ENCODE measurements around the gene ADAMTS13.

Gene ADAMTS13

DNA sequence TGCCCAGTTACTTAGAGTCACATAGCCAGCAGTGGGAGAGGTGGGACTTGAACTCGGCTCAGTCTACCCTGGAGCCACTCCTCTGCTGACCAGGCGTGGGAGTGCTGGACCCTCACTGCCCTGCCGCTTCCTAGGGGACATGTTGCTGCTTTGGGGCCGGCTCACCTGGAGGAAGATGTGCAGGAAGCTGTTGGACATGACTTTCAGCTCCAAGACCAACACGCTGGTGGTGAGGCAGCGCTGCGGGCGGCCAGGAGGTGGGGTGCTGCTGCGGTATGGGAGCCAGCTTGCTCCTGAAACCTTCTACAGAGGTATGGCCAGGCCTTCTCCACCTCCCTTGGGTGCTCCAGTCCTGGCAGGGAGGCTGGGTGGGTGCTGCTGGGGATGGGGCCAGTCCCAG, 34.2 kb downstream of the ADAMTS13 start:
- in situ Hi-C loops (cut with HindIII; ENCODE audit: low sequenced_read_pairs), result no loop called here
- TF ChIP-seq, protein P1, sequence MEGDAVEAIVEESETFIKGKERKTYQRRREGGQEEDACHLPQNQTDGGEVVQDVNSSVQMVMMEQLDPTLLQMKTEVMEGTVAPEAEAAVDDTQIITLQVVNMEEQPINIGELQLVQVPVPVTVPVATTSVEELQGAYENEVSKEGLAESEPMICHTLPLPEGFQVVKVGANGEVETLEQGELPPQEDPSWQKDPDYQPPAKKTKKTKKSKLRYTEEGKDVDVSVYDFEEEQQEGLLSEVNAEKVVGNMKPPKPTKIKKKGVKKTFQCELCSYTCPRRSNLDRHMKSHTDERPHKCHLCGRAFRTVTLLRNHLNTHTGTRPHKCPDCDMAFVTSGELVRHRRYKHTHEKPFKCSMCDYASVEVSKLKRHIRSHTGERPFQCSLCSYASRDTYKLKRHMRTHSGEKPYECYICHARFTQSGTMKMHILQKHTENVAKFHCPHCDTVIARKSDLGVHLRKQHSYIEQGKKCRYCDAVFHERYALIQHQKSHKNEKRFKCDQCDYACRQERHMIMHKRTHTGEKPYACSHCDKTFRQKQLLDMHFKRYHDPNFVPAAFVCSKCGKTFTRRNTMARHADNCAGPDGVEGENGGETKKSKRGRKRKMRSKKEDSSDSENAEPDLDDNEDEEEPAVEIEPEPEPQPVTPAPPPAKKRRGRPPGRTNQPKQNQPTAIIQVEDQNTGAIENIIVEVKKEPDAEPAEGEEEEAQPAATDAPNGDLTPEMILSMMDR (IDR thresholded peaks at IDR 0.05; ENCODE audit: low read depth, low read length, missing control alignments), result peak; percentile 19
- DNase-seq (ENCODE audit: low read depth), result no peak
- H3K4me3 ChIP-seq (ENCODE audit: low read depth, low read length), result no peak overlapping the region

- in situ Hi-C loops (cut with HindIII; ENCODE audit: low sequenced_read_pairs), result no loop called here
- TF ChIP-seq, protein P1 (IDR thresholded peaks at IDR 0.05; ENCODE audit: low read depth, low read length, missing control alignments), result no peak
- DNase-seq (ENCODE audit: low read depth), result no peak
- H3K4me3 ChIP-seq (ENCODE audit: low read depth, low read length), result no peak overlapping the region
Measured at GRCh38 chr9:133457233-133457632, 35.1 kb downstream of the ADAMTS13 start.

DNA sequence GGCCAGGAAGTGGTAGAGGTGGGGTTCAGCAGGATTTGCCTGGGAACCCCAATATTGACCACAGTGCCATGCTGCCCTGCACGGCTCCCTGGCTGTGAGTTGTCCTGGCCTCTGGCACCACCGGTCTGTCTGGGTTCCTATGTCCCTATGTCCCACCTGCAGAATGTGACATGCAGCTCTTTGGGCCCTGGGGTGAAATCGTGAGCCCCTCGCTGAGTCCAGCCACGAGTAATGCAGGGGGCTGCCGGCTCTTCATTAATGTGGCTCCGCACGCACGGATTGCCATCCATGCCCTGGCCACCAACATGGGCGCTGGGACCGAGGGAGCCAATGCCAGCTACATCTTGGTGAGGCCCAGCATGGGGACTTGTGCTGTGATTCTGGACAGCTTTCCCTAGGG, 35.6 kb downstream of the ADAMTS13 start:
- no peak overlapping the region for H3K4me3 ChIP-seq (ENCODE audit: low read depth, low read length)
- DNase-seq (ENCODE audit: low read depth), result no peak
- TF ChIP-seq, protein P1 (IDR thresholded peaks at IDR 0.05; ENCODE audit: low read depth, low read length, missing control alignments), result no peak
- in situ Hi-C loops (cut with HindIII; ENCODE audit: low sequenced_read_pairs), result no loop called here

GRCh38 chr9:133458643-133459312, 36.6 kb downstream of the ADAMTS13 start:
- H3K4me3 ChIP-seq (ENCODE audit: low read depth, low read length), result no peak overlapping the region
- TF ChIP-seq, protein P1 (IDR thresholded peaks at IDR 0.05; ENCODE audit: low read depth, low read length, missing control alignments), result no peak
- no peak for DNase-seq (ENCODE audit: low read depth)
- in situ Hi-C loops (cut with HindIII; ENCODE audit: low sequenced_read_pairs), result no loop called here

GRCh38 chr9:133459476-133460404, 37.6 kb downstream of the ADAMTS13 start, which contains the start of gene CACFD1:
TSS of gene CACFD1 (plus strand) at chr9:133459978. CDS start at chr9:133460067, 89 bp downstream.
- TF ChIP-seq, protein P1 (IDR thresholded peaks at IDR 0.05; ENCODE audit: low read depth, low read length, missing control alignments), result no peak
- H3K4me3 ChIP-seq (ENCODE audit: low read depth, low read length), result peak within 1 kb of the TSS; percentile 68
- peak; percentile 80 for DNase-seq (ENCODE audit: low read depth)
- in situ Hi-C loops (cut with HindIII; ENCODE audit: low sequenced_read_pairs), result loop anchor here (5.0 kb wide), 1 partner anchor 42 kb away; the partner anchor contains the start of gene REXO4

GRCh38 chr9:133460405-133461175, 38.4 kb downstream of the ADAMTS13 start:
- in situ Hi-C loops (cut with HindIII; ENCODE audit: low sequenced_read_pairs), result loop anchor here (5.0 kb wide), 1 partner anchor 43 kb away; the partner anchor contains the start of gene REXO4
- TF ChIP-seq, protein P1 (IDR thresholded peaks at IDR 0.05; ENCODE audit: low read depth, low read length, missing control alignments), result no peak
- no peak for DNase-seq (ENCODE audit: low read depth)
- H3K4me3 ChIP-seq (ENCODE audit: low read depth, low read length), result peak overlapping the region; percentile 68

Data from astrocyte of the cerebellum (primary cell).